ENCODE measurements around the gene ZBTB3. TPM values are rescaled to one million over a fixed set of nuclear protein-coding genes. Genes with fewer than 3 reads are reported as not detected.

Gene ZBTB3
- total and polyA plus RNA-seq, 7 donors: 1.5 to 8.7 (median 5.4) TPM

- no peak for TF ChIP-seq CTCF (IDR thresholded peaks at IDR 0.05)
- no peak overlapping the region for H3K27ac ChIP-seq
- H3K9me3 ChIP-seq: no peaks in the 10 kb centered on the region
- peaks cover 18% of the 10 kb centered on the region for H3K4me1 ChIP-seq
- ATAC-seq: no peak
- no peak overlapping the region for H3K4me3 ChIP-seq
- no peaks in the 10 kb centered on the region for H3K27me3 ChIP-seq (ENCODE audit: insufficient read depth in 3 of 3, low read length in 2 of 3)
- DNase-seq: no peak
- peaks cover 16 to 99% of the 10 kb centered on the region in 2 donors for H3K36me3 ChIP-seq (ENCODE audit: insufficient read depth in 1 of 2, low read depth in 1 of 2)
- WGBS, 3 donors: 81 to 87% (median 83%) methylated on average over 24 of the region's 24 CpGs
- intact Hi-C loops (cut with DNase I): no loop called here
Observed at GRCh38 chr11:62715150-62716130, 38.5 kb downstream of the ZBTB3 start.

- no peaks in the 10 kb centered on the region for H3K27me3 ChIP-seq (ENCODE audit: insufficient read depth in 3 of 3, low read length in 2 of 3)
- no peaks in the 10 kb centered on the region for H3K9me3 ChIP-seq
- H3K4me1 ChIP-seq: peaks cover 30% of the 10 kb centered on the region
- no peak overlapping the region for H3K4me3 ChIP-seq
- DNase-seq (no peak), ATAC-seq (no peak)
- H3K27ac ChIP-seq: peak overlapping the region; percentile 64
- intact Hi-C loops (cut with DNase I): no loop called here
- WGBS, 3 donors: 73 to 94% (median 86%) methylated on average over 2 of the region's 2 CpGs
- TF ChIP-seq CTCF (IDR thresholded peaks at IDR 0.05): no peak
- H3K36me3 ChIP-seq (ENCODE audit: insufficient read depth in 1 of 2, low read depth in 1 of 2): peaks cover 12 to 81% of the 10 kb centered on the region in 2 donors
Observed at GRCh38 chr11:62713343-62713742, 40.6 kb downstream of the ZBTB3 start.

- peak overlapping the region; percentile 64 for H3K27ac ChIP-seq
- no peaks in the 10 kb centered on the region for H3K27me3 ChIP-seq (ENCODE audit: insufficient read depth in 3 of 3, low read length in 2 of 3)
- no peak for DNase-seq
- intact Hi-C loops (cut with DNase I): no loop called here
- no peaks in the 10 kb centered on the region for H3K9me3 ChIP-seq
- no peak for TF ChIP-seq CTCF (IDR thresholded peaks at IDR 0.05)
- H3K4me3 ChIP-seq: no peak overlapping the region
- ATAC-seq: no peak
- H3K36me3 ChIP-seq (ENCODE audit: insufficient read depth in 1 of 2, low read depth in 1 of 2): peaks cover 12 to 76% of the 10 kb centered on the region in 2 donors
- WGBS, 3 donors: 61 to 69% (median 69%) methylated on average over 3 of the region's 3 CpGs
- peaks cover 34% of the 10 kb centered on the region for H3K4me1 ChIP-seq
Observed at GRCh38 chr11:62712861-62713260, 41.1 kb downstream of the ZBTB3 start.

GRCh38 chr11:62712276-62712812 is 41.6 kb downstream of the ZBTB3 start:
- DNase-seq (no peak), ATAC-seq (no peak)
- H3K27me3 ChIP-seq (ENCODE audit: insufficient read depth in 3 of 3, low read length in 2 of 3): no peaks in the 10 kb centered on the region
- WGBS, 3 donors: 72 to 84% (median 79%) methylated on average over 6 of the region's 6 CpGs
- peaks cover 34% of the 10 kb centered on the region for H3K4me1 ChIP-seq
- no peaks in the 10 kb centered on the region for H3K9me3 ChIP-seq
- H3K27ac ChIP-seq: peak overlapping the region; percentile 64
- intact Hi-C loops (cut with DNase I): no loop called here
- no peak overlapping the region for H3K4me3 ChIP-seq
- peaks cover 12 to 71% of the 10 kb centered on the region in 2 donors for H3K36me3 ChIP-seq (ENCODE audit: insufficient read depth in 1 of 2, low read depth in 1 of 2)
- TF ChIP-seq CTCF (IDR thresholded peaks at IDR 0.05): no peak
